Colonic mucosa (tissue), 4 donors: ENCODE results near the gene RAB21. TPM values are rescaled to one million over a fixed set of nuclear protein-coding genes. Genes with fewer than 3 reads are reported as not detected.
A peak's percentile ranks its signal among the peaks of the same experiment; 100 is the strongest.

Experiments used
- DNase-seq: peaks from one replicate; pipeline ENCODE4 v3.0.0-alpha.2; 2020
- H3K27ac ChIP-seq: fragments of 200-600 bp; one replicate; pipeline ENCODE4 v1.8.0; 2021
- H3K27me3 ChIP-seq: fragments of 200-600 bp; one replicate; pipeline ENCODE4 v1.8.0; 2021
- H3K36me3 ChIP-seq: fragments of 200-600 bp; one replicate; pipeline ENCODE4 v1.8.0; 2021
- H3K4me1 ChIP-seq: fragments of 200-600 bp; one replicate; pipeline ENCODE4 v1.8.0; 2021; ENCODE audit warnings: mild to moderate bottlenecking
- H3K4me3 ChIP-seq: fragments of 200-600 bp; one replicate; pipeline ENCODE4 v1.8.0; 2021
- H3K9ac ChIP-seq, 2 donors: one replicate each; pipeline ENCODE4 v1.7.0; 2013; ENCODE audit warnings: control low read depth in 2 of 2, low read depth in 2 of 2, low read length in 2 of 2
- H3K9me3 ChIP-seq: fragments of 200-600 bp; one replicate; pipeline ENCODE4 v1.8.0; 2021
- CTCF ChIP-seq: fragments of 200-600 bp; IDR thresholded peaks from one replicate; pipeline ENCODE4 v1.8.0; 2022; ENCODE audit warnings: antibody characterized with exemption, mild to moderate bottlenecking
- intact Hi-C: fragments of 100-400 bp; cut with DNase I; formaldehyde crosslinking; loops from one replicate; pipeline ENCODE4 v1.14.1; 2022
- total RNA-seq, 2 donors: library from RNA; stranded (reverse); fragmentation: NEBNext Ultra II Directional in 1 of 2; extraction: Animal tissue kit (Norgen Biotek cat#: 25700) in 1 of 2; gene quantifications; one replicate each; pipeline ENCODE4 v1.2.1, GENCODE V29; 2021
- donor health status: healthy.
- donor health status: DM: no; HTN: no; CAD: no.
- donor health status: DM: no; HTN: no; CAD: no.

Gene RAB21
- total RNA-seq, 2 donors from 2014 or later, result 52.5 to 75.1 TPM

- H3K9ac ChIP-seq, result no peak overlapping the region
- no peaks in the 10 kb centered on the region for H3K4me1 ChIP-seq
- no peak for TF ChIP-seq CTCF
- no peak overlapping the region for H3K27ac ChIP-seq
- intact Hi-C loops, result loop anchor here (5.0 kb wide), 1 partner anchor 327 kb away; no protein-coding TSS in a partner anchor
- H3K36me3 ChIP-seq, result no peaks in the 10 kb centered on the region
- no peaks in the 10 kb centered on the region for H3K9me3 ChIP-seq
- DNase-seq, result no peak
- no peak overlapping the region for H3K4me3 ChIP-seq
- H3K27me3 ChIP-seq, result no peaks in the 10 kb centered on the region
These were observed 10.0 kb upstream of the RAB21 start for GRCh38 chr12:71744522-71745300.

GRCh38 chr12:71746974-71747611, 7.6 kb upstream of the RAB21 start:
- Histone ChIP-seq H3K36me3 (no peaks in the 10 kb centered on the region), H3K9ac (no peak overlapping the region), H3K27me3 (no peaks in the 10 kb centered on the region), H3K4me3 (no peak overlapping the region), H3K9me3 (no peaks in the 10 kb centered on the region), H3K4me1 (no peaks in the 10 kb centered on the region), H3K27ac (no peak overlapping the region)
- intact Hi-C loops, result loop anchor here (2.0 to 5.0 kb wide), 2 partner anchors 60 to 330 kb away; partner anchors contain the start of gene TMEM19
- TF ChIP-seq CTCF, result peak; percentile 72
- peak; percentile 51 for DNase-seq

DNA sequence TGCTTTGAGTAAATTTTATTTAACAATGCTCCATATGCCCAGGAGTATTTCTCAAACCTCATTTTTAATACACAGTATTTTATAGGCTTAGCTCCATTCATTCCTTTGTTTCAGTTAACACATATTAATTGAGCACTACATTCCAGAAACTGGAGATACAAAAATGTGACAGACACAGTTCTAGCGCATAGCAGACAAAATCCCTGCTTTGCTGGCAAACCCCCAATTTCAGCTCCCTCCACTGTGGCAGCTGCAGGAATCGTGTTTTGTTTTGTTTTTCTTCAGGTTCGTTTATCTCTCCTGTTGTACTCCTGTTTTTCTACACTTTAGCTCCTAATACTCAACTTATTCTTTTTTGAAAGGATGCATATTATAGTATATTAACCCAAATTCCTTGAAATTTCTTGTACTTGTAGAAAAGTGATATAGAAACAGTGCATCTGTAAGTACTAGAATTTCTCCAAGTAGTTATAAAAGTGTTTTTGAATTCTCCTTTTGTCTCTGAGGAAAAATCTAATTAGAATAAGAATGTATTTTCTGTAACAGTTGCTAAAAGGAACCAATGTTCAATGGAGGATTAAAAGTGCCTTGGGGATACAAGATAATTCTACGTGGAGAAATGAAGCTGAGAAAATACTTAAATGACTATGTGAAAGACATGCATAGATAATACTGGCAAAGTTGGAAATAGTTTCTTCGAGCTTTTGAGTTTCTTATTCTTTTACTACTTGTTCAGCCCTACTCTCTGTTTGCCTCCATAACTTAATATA, 6.4 kb upstream of the RAB21 start:
- Histone ChIP-seq H3K4me1 (no peaks in the 10 kb centered on the region), H3K4me3 (no peak overlapping the region), H3K27me3 (no peaks in the 10 kb centered on the region), H3K27ac (no peak overlapping the region), H3K36me3 (no peaks in the 10 kb centered on the region), H3K9me3 (no peaks in the 10 kb centered on the region), H3K9ac (no peak overlapping the region)
- TF ChIP-seq CTCF, result no peak
- intact Hi-C loops, result loop anchor here (5.0 kb wide), 1 partner anchor 331 kb away; no protein-coding TSS in a partner anchor
- DNase-seq, result no peak

GRCh38 chr12:71749666-71750065, 5.0 kb upstream of the RAB21 start:
- Histone ChIP-seq H3K9ac (no peak overlapping the region), H3K27ac (no peak overlapping the region), H3K4me3 (no peak overlapping the region), H3K9me3 (no peaks in the 10 kb centered on the region), H3K36me3 (no peaks in the 10 kb centered on the region), H3K27me3 (no peaks in the 10 kb centered on the region), H3K4me1 (no peaks in the 10 kb centered on the region)
- intact Hi-C loops, result loop anchor here (5.0 to 10.0 kb wide), 2 partner anchors 85 to 332 kb away; partner anchors contain the start of genes THAP2 and ZFC3H1
- DNase-seq, result no peak
- TF ChIP-seq CTCF, result no peak

DNA sequence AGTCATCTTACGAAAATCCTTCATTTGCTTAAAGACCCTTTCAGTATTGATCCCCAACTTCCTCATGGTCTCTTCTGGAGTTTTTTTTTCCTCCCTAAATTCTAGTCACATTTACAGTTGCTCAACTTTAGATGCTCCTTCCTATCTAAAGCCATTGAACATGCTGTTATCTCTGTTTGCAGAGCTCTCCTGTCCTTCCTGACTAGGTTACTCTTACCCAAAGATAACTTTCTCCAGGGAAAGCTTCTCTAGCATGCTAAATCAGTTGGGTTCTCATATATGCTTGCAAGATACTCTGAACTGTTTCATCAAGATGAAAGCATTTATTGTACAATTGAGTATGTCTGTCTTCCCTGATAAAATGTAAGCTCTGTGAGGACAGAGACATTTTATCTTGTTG, 1.8 kb upstream of the RAB21 start:
- no peaks in the 10 kb centered on the region for H3K9me3 ChIP-seq
- no peaks in the 10 kb centered on the region for H3K36me3 ChIP-seq
- no peaks in the 10 kb centered on the region for H3K4me1 ChIP-seq
- TF ChIP-seq CTCF, result no peak
- H3K27me3 ChIP-seq, result no peaks in the 10 kb centered on the region
- no peak for DNase-seq
- intact Hi-C loops, result loop anchor here (10.0 kb wide), 1 partner anchor 88 kb away; the partner anchor contains the start of genes THAP2 and ZFC3H1
- no peak overlapping the region for H3K27ac ChIP-seq
- no peak overlapping the region for H3K4me3 ChIP-seq
- H3K9ac ChIP-seq, result no peak overlapping the region
